ENCODE results near the gene BANK1.

GRCh38 chr4:101931619-101932018 lies 141.1 kb downstream of the BANK1 start:
- TF ChIP-seq EZH2 (IDR thresholded peaks at IDR 0.05) = no peak
- no peak for TF ChIP-seq POLR2AphosphoS5 (IDR thresholded peaks at IDR 0.05; ENCODE audit: borderline replicate concordance, low read depth, low read length)
- no peak for TF ChIP-seq FOXP2 (optimal IDR thresholded peaks at IDR 0.05; ENCODE audit: control extremely low read depth, extremely low read length, insufficient read depth)

All from SK-N-MC (cell line).